GM12801 (cell line): ENCODE results near the gene PRKAG1.

Experiments
- CTCF ChIP-seq: IDR thresholded peaks from one replicate; pipeline ENCODE4 v1.5.1; 2011; ENCODE audit warnings: control low read depth; ENCODE audit not compliant: insufficient read length; ENCODE audit errors: extremely low read depth

Gene PRKAG1

DNA sequence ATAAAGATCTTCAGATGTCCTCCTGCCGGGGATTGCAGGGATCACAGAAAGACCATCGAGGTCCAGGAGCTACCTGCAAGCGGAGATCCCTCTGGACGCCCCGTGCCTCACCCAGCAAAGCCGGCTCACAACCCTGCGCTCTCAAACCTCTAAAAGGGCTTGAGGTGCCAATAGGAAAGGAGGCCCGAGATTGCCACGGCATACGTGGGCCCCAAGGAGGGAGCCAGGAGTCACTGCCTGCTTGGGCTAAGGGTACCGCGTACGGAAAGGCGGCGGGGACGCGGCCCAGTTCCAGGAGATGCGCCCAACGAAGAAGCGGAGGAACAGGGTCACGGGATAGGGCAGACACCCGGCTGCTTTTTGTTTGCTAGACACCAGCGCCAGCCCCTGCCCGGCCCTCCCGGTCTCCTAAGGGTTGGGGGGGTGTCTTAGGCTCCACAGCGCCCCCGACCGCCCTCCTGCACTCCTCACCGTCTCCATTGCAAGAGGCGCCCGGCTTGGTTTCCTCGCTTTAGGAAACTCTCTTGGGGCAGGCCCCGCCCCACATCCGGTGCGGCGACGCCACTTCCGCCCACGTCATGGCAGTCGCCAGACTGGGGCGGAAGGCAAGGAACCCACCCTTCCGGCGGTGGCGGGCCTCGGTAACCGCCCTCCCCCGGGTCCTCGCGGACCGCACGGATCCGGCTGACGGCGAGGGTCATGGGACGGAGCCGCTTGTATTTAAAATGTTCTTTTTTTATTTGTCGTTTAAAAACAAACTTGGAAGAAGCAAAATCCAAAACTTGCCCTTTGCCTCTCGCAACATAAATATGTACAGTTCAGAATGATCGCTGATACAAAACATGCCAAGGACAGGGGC lies at the start of gene PRKAG1:
TSS of gene PRKAG1 (minus strand) at position 516 of the 859 bp plus-strand sequence. CDS start at position 480, 36 bp downstream.
- TF ChIP-seq CTCF: no peak

DNA sequence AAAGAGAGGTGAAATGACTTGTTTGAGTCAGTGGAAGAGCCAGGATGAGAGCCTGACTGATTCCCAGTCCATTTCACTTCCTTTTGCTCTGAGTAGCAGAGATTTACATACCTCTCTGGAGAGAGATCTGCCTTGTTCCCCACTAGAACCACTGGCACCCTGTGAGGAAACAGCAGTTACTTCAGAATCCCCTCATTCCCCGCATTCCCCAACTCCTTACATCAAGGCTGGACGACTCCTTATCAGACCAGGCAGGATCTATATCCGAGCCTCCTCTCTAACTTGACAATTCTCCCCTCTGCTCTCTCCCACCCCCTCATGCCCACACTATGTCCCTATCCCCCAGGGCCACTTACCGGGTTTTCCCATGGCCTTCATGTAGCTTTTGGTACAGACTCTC lies 47.5 kb upstream of the PRKAG1 start:
- no peak for TF ChIP-seq CTCF

- TF ChIP-seq CTCF: no peak
These were observed 46.2 kb upstream of the PRKAG1 start for GRCh38 chr12:49064767-49065152.

GRCh38 chr12:49061157-49061650 lies 42.6 kb upstream of the PRKAG1 start:
- TF ChIP-seq CTCF: no peak

GRCh38 chr12:49060237-49061156 lies 41.9 kb upstream of the PRKAG1 start, which contains the start of gene KMT2D:
Gene KMT2D (minus strand): TSS chr12:49060794. CDS start chr12:49055324, 5,470 bp downstream.
- TF ChIP-seq CTCF: no peak

DNA sequence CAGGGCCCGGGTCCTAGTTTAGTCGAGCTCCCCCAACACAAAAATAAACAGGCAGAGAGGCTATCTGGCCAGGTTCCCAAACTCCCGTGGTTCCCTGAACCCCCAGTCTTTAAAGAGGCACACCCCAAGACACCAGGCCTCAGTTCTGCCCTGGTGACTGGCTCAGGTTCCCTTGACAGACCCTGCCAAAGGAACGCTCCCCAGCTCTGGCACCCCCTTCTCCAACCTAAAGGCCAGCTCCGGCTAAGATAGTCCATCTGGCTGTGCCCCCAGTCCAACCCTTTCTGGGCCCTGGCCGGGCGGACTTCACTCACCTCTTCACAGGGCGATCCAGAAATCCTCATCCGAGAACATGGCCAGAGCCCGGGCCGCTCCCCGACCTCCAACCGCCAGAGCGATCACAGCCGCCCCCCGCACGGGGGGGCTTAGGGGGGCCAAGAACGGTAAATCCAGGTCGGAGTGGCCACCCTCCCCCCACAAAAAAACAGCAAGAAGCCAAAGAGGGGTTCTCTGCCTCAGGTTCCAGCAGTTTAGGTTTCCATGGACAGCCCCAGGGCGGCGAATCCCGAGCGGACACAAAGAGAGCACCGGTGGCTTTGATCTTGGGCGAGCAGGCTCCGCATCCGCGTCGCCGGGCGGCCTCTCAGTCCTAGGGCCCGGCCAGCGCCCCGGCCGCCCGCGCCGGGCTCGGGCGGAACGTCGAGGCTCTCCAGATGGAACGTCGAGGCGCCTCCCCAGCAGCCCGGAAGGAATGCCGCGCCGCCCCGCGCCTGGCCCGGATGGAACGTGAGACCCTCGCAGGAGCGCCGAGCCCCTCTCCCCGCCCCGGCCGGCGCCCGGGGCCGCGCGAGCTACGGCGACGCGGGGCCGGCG lies 41.0 kb upstream of the PRKAG1 start:
- no peak for TF ChIP-seq CTCF
